Keratinocyte (primary cell): ENCODE data around the gene CCM2.

ENCODE experiments used
- EZH2 ChIP-seq: IDR thresholded peaks from one replicate; pipeline ENCODE4 v1.6.1; 2012; ENCODE audit warnings: inconsistent platforms, mild to moderate bottlenecking, low read length, moderate library complexity
- TF ChIP-seq, protein P1 (sequence below), 3 experiments: IDR thresholded peaks in 1 of 3; conservative IDR thresholded peaks in 1 of 3; optimal IDR thresholded peaks in 1 of 3; 2 replicates in 2 of 3; 3 replicates in 1 of 3; pipeline versions ENCODE3 to v1.5.1; 2011; ENCODE audit warnings: low read length in 3 of 3, mild to moderate bottlenecking in 3 of 3, moderate library complexity in 2 of 3, control low read depth in 1 of 3, inconsistent platforms in 1 of 3; ENCODE audit not compliant: insufficient read depth in 2 of 3; ENCODE audit errors: extremely low read depth in 1 of 3

DNA sequence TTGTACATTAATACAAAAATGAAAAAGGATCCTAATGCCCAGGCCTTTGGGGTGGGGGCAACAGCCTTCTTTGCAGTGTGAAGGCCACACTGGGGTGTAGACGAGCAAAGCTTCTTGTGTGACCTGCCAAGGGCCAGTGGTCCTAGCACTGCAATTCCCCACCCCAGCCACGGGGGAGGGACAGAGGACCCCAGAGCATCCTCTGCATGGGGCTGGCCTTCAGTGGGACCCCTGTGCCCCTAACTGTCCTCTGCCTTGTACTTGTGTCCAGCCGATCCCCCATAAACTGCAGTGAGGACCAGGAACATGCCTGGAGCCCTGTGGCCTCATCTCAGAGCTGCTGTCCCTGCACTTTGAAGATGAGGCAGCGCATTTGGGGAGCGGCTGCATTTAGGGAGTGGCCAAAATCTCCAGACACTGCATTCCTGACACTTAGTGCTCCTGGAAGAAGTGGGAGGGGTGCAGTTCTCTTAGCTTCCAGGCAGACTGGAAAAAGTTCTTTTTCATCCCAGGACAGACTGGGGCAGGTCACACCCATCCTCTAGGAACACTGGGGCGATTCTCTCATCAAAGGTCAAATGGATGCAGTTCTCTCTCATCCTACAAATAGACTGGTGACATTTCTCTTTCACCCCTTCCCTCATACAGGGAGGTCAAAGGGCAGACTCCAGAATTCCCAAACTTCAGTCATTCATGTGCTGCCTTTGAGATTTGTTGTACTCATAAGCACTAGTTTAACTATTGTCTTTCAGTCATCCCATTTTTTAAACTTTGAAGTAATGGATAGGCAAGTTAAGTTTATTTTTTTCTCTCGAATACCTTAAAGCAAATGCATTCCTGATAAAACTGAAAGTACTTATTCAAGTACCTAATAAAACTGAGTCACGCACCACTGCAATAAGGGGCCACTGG lies 20.3 kb upstream of the CCM2 start:
- TF ChIP-seq, protein P1, sequence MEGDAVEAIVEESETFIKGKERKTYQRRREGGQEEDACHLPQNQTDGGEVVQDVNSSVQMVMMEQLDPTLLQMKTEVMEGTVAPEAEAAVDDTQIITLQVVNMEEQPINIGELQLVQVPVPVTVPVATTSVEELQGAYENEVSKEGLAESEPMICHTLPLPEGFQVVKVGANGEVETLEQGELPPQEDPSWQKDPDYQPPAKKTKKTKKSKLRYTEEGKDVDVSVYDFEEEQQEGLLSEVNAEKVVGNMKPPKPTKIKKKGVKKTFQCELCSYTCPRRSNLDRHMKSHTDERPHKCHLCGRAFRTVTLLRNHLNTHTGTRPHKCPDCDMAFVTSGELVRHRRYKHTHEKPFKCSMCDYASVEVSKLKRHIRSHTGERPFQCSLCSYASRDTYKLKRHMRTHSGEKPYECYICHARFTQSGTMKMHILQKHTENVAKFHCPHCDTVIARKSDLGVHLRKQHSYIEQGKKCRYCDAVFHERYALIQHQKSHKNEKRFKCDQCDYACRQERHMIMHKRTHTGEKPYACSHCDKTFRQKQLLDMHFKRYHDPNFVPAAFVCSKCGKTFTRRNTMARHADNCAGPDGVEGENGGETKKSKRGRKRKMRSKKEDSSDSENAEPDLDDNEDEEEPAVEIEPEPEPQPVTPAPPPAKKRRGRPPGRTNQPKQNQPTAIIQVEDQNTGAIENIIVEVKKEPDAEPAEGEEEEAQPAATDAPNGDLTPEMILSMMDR (optimal IDR thresholded peaks at IDR 0.05 in 1 of 3, IDR thresholded peaks at IDR 0.05 in 1 of 3, conservative IDR thresholded peaks at IDR 0.05 in 1 of 3; ENCODE audit: extremely low read depth in 1 of 3, insufficient read depth in 2 of 3, low read length in 3 of 3) = no peak
- TF ChIP-seq EZH2 = no peak
